K562 (cell line): ENCODE results near the gene NPAS2. TPM values are rescaled to one million over a fixed set of nuclear protein-coding genes. Genes with fewer than 3 reads are reported as not detected.

Experiments
- ATAC-seq: fragments of 200-7000 bp; cut with Tn5 transposase; 3 replicates; pipeline ENCODE4 v1.9.1; 2020; ENCODE audit warnings: moderate library complexity
- BruUV-seq: library from RNA; stranded (reverse); fragments of 400-500 nt; replicated peaks from 2 replicates; lab custom pipeline; 2021; lab: Mats Ljungman, UMichigan
- CTCF ChIA-PET: fragments of 300-600 bp; formaldehyde crosslinking; extraction: SDS; loops from one replicate; lab custom pipeline; 2021; ENCODE audit warnings: low intra/inter-chr PET ratio; lab: Yijun Ruan, JAX
- POLR2A ChIA-PET: fragments of 300-600, 350-650 bp; sonication (Branson Sonifier 250); formaldehyde crosslinking; extraction: SDS; loops from one replicate; lab custom pipeline; 2021; ENCODE audit warnings: antibody characterized with exemption, inconsistent platforms; lab: Yijun Ruan, JAX
- DNase-seq, 4 experiments: peaks; one replicate each; pipeline versions ENCODE4 v3.0.0 to v3.0.0-alpha.2; 2011 to 2018; ENCODE audit warnings: low spot score in 3 of 4, mixed read lengths in 3 of 4; ENCODE audit errors: extremely low read depth in 1 of 4
- FAIRE-seq: peaks from 2 replicates; lab custom pipeline; 2011; peaks lifted over from hg19 to GRCh38; lab: Jason Lieb, UNC
- H2AFZ ChIP-seq: 2 replicates; pipeline ENCODE4 v1.6.0; 2011; ENCODE audit warnings: low read depth, low read length, control low read depth, inconsistent platforms
- H3K27ac ChIP-seq: fragments of 200-600 bp; 3 replicates; pipeline ENCODE4 v1.8.0; 2011; ENCODE audit warnings: low read depth, mild to moderate bottlenecking, control low read depth, inconsistent platforms, low read length, moderate library complexity, mixed read lengths; ENCODE audit errors: extremely low read depth
- H3K27me3 ChIP-seq, 2 experiments: fragments of 300-600 bp in 1 of 2; 2 replicates in 1 of 2; 3 replicates in 1 of 2; pipeline versions ENCODE4 v1.6.0 to v1.8.0; 2011; ENCODE audit warnings: inconsistent platforms in 2 of 2, low read length in 2 of 2, mild to moderate bottlenecking in 1 of 2, mixed read lengths in 1 of 2, moderate library complexity in 1 of 2; ENCODE audit not compliant: control insufficient read depth in 2 of 2, insufficient read depth in 2 of 2
- H3K36me3 ChIP-seq: fragments of 300-600 bp; 3 replicates; pipeline ENCODE4 v1.8.0; 2011; ENCODE audit warnings: mild to moderate bottlenecking, low read length, inconsistent platforms; ENCODE audit not compliant: control insufficient read depth, insufficient read depth
- H3K4me1 ChIP-seq, 2 experiments: fragments of 200-600 bp in 1 of 2; replicated peaks in 1 of 2; 2 replicates in 1 of 2; 3 replicates in 1 of 2; pipeline versions ENCODE4 v1.5.1 to v1.8.0; 2011; ENCODE audit warnings: inconsistent platforms in 2 of 2, low read length in 2 of 2, mild to moderate bottlenecking in 1 of 2, mixed read lengths in 1 of 2, moderate library complexity in 1 of 2; ENCODE audit not compliant: control insufficient read depth in 2 of 2, insufficient read depth in 2 of 2
- H3K4me2 ChIP-seq: 2 replicates; pipeline ENCODE4 v1.6.1; 2011; ENCODE audit warnings: low read length, control low read depth, inconsistent platforms, mixed read lengths; ENCODE audit not compliant: insufficient read depth
- H3K4me3 ChIP-seq: fragments of 200-600 bp; sonication (generic), shearing (Covaris generic); 2 replicates; pipeline ENCODE4 v1.5.1; 2016; ENCODE audit warnings: control low read depth, inconsistent platforms
- H3K79me2 ChIP-seq: fragments of 200-600 bp; 3 replicates; pipeline ENCODE4 v1.8.0; 2011; ENCODE audit warnings: low read length, inconsistent platforms; ENCODE audit not compliant: control insufficient read depth, insufficient read depth
- H3K9ac ChIP-seq, 2 experiments: 2 replicates each; pipeline versions ENCODE4 v1.6.0 to v1.6.1; 2011; ENCODE audit warnings: low read depth in 2 of 2, low read length in 2 of 2, control low read depth in 1 of 2, inconsistent platforms in 1 of 2, mild to moderate bottlenecking in 1 of 2, mixed read lengths in 1 of 2; ENCODE audit not compliant: insufficient read depth in 1 of 2
- H3K9me1 ChIP-seq: one replicate; pipeline ENCODE4 v1.6.0; 2011; ENCODE audit warnings: inconsistent platforms, mild to moderate bottlenecking, low read length, moderate library complexity; ENCODE audit not compliant: control insufficient read depth, insufficient read depth
- H3K9me3 ChIP-seq: replicated peaks from 2 replicates; pipeline ENCODE4 v1.5.1; 2011; ENCODE audit warnings: low read depth, low read length, inconsistent platforms; ENCODE audit not compliant: control insufficient read depth, insufficient read depth
- H4K20me1 ChIP-seq: replicated peaks from 2 replicates; pipeline ENCODE4 v1.6.1; 2011; ENCODE audit warnings: low read length, inconsistent platforms, mixed read lengths; ENCODE audit not compliant: control insufficient read depth, insufficient read depth
- DDX20 ChIP-seq: fragments of 450-650 bp; IDR thresholded peaks from 2 replicates; pipeline ENCODE4 v1.6.1; 2016; ENCODE audit warnings: missing genetic modification characterization, low read depth, mild to moderate bottlenecking, missing compliant biosample characterization, moderate library complexity
- FOS ChIP-seq: IDR thresholded peaks from 3 replicates; pipeline ENCODE4 v1.6.1; 2011; ENCODE audit not compliant: insufficient read length; ENCODE audit errors: extremely low read depth
- MTF1 ChIP-seq: fragments of 250-450 bp; sonication (Bioruptor Pico); IDR thresholded peaks from 2 replicates; pipeline ENCODE4 v1.9.0; 2021; ENCODE audit warnings: moderate library complexity, mild to moderate bottlenecking, inconsistent platforms, borderline replicate concordance
- RFX5 ChIP-seq: IDR thresholded peaks from 2 replicates; pipeline ENCODE4 v1.6.1; 2011; ENCODE audit warnings: low read depth, mild to moderate bottlenecking, improper control_type of control experiment, low read length
- SMARCE1 ChIP-seq: fragments of 450-650 bp; IDR thresholded peaks from 2 replicates; pipeline ENCODE4 v1.7.1; 2016; ENCODE audit warnings: mild to moderate bottlenecking
- SP1 ChIP-seq: sonication (generic); formaldehyde crosslinking; IDR thresholded peaks from 2 replicates; pipeline ENCODE4 v1.8.1; 2022; ENCODE audit warnings: mild to moderate bottlenecking, missing genetic modification reagents
- TAF9B ChIP-seq: fragments of 450-650 bp; IDR thresholded peaks from 2 replicates; pipeline ENCODE4 v1.6.1; 2018; ENCODE audit warnings: mild to moderate bottlenecking; ENCODE audit not compliant: partially characterized antibody
- ZNF253 ChIP-seq: fragments of 250-450 bp; sonication (Bioruptor Pico); conservative IDR thresholded peaks from 2 replicates; pipeline ENCODE4 v1.6.1; 2021; ENCODE audit warnings: mild to moderate bottlenecking
- WGBS: fragments of 100-300 bp; shearing (Covaris generic); methylation state at CpG from one replicate; pipeline ENCODE4 v1.1.6; 2016; ENCODE audit warnings: low coverage, mixed read lengths; ENCODE audit not compliant: insufficient coverage; ENCODE audit errors: missing lambda C conversion rate; 5-methylcytosine and 5-hydroxymethylcytosine counted together
- in situ Hi-C: fragments of 300-500 bp; cut with MboI; formaldehyde crosslinking; loops from 4 replicates; pipeline ENCODE4 v1.15.0; 2018; ENCODE audit warnings: inconsistent platforms, mixed read lengths
- intact Hi-C: fragments of 100-400 bp; cut with micrococcal nuclease; formaldehyde crosslinking; loops from 2 replicates; pipeline ENCODE4 v1.14.2; 2022
- polyA plus RNA-seq, 8 experiments: library from polyadenylated mRNA; depleted of rRNA in 4 of 8; stranded (reverse) in 5 of 8; unstranded in 3 of 8; fragments of >200 nt; fragmentation: Nextera tagmentation in 2 of 8; fragmentation: Illumina TruSeq in 1 of 8; extraction: Ambion mirVana in 2 of 8; extraction: Trizol in 1 of 8; gene quantifications; 2 replicates each; pipeline versions ENCODE4 v1.2.1 to v1.2.3, GENCODE V29; 2011 to 2014; ENCODE audit warnings: inconsistent platforms in 1 of 8, missing spikeins in 1 of 8
- total RNA-seq, 7 experiments: library from RNA; depleted of rRNA in 6 of 7; stranded (reverse); fragments of >200 nt in 6 of 7; fragmentation: Illumina TruSeq in 2 of 7; extraction: Trizol in 2 of 7; gene quantifications; 2 replicates each; pipeline versions ENCODE4 v1.2.1 to v1.2.3, GENCODE V29; 2011 to 2021; ENCODE audit warnings: low replicate concordance in 1 of 7
- TF ChIP-seq, protein P1 (sequence below), 3 experiments: fragments of 200-800 bp in 1 of 3; fragments of 250-450 bp in 1 of 3; fragments of 450-650 bp in 1 of 3; sonication (Bioruptor Pico) in 1 of 3; sonication (Bioruptor generic) in 1 of 3; formaldehyde crosslinking in 1 of 3; IDR thresholded peaks; 2 replicates each; pipeline versions ENCODE4 v1.6.1 to v1.8.0; 2016 to 2022; ENCODE audit warnings: mild to moderate bottlenecking in 2 of 3, missing genetic modification characterization in 2 of 3, missing compliant biosample characterization in 1 of 3, moderate library complexity in 1 of 3
- TF ChIP-seq, protein P2 (sequence below): fragments of 250-450 bp; sonication (Bioruptor Pico); IDR thresholded peaks from 2 replicates; pipeline ENCODE4 v1.5.0; 2021; ENCODE audit warnings: mild to moderate bottlenecking, moderate library complexity
- TF ChIP-seq, protein P3 (sequence below): fragments of 250-450 bp; sonication (Bioruptor Pico); IDR thresholded peaks from 2 replicates; pipeline ENCODE4 v1.5.0; 2022; ENCODE audit warnings: mild to moderate bottlenecking

NPAS2 gene
- total and polyA plus RNA-seq, 9 of the 15 experiments (the other 6 are each of a cell fraction or from before 2014, with no cell fraction given): 0.06 to 0.29 (median 0.07) TPM; not detected in 5

DNA sequence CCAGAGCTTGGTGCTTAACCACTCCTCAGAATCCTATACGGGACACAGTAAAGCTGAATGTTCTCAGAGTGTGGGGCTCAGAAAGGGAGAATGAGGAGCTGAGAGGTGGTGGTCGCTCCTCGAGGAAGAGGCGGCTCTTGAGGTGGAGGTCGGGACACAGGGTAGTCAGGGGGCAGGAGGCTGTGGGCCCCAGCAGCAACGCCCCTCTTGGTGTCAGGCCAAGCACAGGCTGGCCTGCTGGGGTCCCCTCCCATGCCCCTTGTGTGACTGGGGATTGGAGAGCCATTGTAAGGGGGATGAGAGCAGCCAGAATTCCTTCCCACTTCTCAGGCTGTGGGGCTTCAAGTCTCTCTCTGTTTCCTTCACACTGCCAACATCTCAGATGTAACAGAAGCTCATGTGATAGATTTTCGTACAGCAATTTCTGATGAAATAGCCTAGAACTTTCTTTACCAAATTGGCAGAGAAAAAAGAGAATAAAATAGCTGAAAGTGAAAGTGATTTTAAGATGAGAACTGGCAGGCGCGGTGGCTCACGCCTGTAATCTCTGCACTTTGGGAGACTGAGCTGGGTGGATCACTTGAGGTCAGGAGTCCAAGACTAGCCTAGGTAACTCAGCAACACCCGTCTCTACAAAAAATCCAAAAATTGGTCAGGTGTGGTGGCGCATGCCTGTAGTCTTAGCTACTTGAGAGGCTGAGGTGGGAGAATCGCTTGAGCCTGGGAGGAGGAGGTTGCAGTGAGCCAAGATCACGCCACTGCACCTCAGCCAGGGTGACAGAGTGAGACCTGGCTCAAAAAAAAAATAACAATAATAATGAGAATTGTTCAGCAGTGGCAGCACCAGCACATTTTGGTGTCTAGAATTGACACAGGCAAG lies 121.1 kb downstream of the NPAS2 start:
- ATAC-seq: no peak
- TF ChIP-seq, protein P1, sequence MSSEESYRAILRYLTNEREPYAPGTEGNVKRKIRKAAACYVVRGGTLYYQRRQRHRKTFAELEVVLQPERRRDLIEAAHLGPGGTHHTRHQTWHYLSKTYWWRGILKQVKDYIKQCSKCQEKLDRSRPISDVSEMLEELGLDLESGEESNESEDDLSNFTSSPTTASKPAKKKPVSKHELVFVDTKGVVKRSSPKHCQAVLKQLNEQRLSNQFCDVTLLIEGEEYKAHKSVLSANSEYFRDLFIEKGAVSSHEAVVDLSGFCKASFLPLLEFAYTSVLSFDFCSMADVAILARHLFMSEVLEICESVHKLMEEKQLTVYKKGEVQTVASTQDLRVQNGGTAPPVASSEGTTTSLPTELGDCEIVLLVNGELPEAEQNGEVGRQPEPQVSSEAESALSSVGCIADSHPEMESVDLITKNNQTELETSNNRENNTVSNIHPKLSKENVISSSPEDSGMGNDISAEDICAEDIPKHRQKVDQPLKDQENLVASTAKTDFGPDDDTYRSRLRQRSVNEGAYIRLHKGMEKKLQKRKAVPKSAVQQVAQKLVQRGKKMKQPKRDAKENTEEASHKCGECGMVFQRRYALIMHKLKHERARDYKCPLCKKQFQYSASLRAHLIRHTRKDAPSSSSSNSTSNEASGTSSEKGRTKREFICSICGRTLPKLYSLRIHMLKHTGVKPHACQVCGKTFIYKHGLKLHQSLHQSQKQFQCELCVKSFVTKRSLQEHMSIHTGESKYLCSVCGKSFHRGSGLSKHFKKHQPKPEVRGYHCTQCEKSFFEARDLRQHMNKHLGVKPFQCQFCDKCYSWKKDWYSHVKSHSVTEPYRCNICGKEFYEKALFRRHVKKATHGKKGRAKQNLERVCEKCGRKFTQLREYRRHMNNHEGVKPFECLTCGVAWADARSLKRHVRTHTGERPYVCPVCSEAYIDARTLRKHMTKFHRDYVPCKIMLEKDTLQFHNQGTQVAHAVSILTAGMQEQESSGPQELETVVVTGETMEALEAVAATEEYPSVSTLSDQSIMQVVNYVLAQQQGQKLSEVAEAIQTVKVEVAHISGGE (CRISPR knock-in tag; IDR thresholded peaks at IDR 0.05): no peak
- no peak for TF ChIP-seq FOS
- no peak for TF ChIP-seq TAF9B
- no peak for TF ChIP-seq SMARCE1
- TF ChIP-seq DDX20 (tag): no peak
- TF ChIP-seq RFX5: no peak
- no peak for TF ChIP-seq ZNF253 (CRISPR knock-in tag)
- TF ChIP-seq MTF1 (CRISPR knock-in tag): no peak
- TF ChIP-seq, protein P2, sequence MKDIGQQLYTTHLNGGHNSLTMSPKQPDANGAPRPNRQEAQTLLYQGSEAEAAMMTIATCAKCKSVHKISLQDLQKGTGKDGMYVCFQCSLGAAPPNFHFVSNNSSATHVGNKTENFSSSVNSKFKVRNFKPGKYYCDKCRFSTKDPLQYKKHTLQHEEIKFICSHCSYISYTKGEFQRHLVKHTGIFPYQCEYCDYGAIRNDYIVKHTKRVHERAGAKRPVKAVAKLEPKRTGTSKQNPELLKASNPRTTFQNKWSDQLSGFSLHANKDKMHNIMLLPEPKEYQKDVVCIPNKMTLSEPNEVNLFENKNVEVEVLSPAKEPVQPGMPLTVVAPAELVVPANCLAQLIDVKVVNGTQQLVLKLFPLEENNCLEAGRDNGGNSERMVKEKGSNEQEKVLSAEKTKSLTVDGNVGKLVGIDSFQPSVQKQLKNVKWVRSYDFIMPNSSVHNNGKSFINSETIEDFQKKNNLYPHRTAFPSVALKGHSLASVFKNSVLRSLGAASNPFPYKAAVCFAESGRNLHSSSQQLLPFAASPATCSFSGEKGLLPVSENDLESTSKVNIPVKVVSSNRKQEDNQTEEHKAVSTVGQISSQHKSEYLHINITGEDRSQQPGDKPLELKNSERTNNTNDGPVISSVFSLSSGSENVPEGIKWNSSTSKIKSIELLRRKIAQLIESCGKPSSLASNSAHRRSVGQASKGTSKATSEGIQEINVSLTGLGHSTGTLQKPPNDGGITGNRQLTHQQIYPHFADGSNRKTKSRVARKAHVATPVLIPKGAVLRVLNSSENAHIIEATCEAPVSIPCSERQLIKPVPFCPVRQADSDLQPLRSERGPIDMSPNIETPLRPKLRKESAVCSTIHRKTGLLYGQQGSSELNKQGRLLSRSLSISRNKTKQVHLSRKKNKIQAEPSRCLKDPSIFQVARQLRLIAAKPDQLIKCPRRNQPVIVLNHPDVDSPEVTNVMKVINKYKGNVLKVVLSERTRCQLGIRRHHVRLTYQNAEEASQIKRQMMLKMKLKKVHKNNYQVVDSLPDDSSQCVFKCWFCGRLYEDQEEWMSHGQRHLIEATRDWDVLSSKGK: no peak
- TF ChIP-seq, protein P3, sequence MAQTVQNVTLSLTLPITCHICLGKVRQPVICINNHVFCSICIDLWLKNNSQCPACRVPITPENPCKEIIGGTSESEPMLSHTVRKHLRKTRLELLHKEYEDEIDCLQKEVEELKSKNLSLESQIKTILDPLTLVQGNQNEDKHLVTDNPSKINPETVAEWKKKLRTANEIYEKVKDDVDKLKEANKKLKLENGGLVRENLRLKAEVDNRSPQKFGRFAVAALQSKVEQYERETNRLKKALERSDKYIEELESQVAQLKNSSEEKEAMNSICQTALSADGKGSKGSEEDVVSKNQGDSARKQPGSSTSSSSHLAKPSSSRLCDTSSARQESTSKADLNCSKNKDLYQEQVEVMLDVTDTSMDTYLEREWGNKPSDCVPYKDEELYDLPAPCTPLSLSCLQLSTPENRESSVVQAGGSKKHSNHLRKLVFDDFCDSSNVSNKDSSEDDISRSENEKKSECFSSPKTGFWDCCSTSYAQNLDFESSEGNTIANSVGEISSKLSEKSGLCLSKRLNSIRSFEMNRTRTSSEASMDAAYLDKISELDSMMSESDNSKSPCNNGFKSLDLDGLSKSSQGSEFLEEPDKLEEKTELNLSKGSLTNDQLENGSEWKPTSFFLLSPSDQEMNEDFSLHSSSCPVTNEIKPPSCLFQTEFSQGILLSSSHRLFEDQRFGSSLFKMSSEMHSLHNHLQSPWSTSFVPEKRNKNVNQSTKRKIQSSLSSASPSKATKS: no peak
- no peak for TF ChIP-seq SP1 (CRISPR knock-in tag)

More for the DNA sequence above, 121.1 kb downstream of the NPAS2 start:
- FAIRE-seq (no peak), DNase-seq (no peak)
- POLR2A ChIA-PET: interaction anchor here (1.1 kb wide), 1 partner anchor 61 kb away, joined by 3 read pairs; the partner anchor contains the start of gene RPL31
- Histone ChIP-seq H3K27me3 (peaks cover 8 to 51% of the 10 kb centered on the region in 2 experiments; a peak in 4 of 5 replicates), H3K9me3 (no peaks in the 10 kb centered on the region), H3K4me3 (no peak overlapping the region), H3K27ac (no peak overlapping the region), H3K9ac (no peak overlapping the region), H4K20me1 (no peaks in the 10 kb centered on the region), H3K4me2 (no peak overlapping the region), H3K36me3 (no peaks in the 10 kb centered on the region), H3K79me2 (no peaks in the 10 kb centered on the region), H3K4me1 (no peaks in the 10 kb centered on the region), H2AFZ (no peak overlapping the region), H3K9me1 (no peaks in the 10 kb centered on the region)
- intact Hi-C loops (no loop called here), in situ Hi-C loops (no loop called here)
- WGBS: 13% methylated on average over 14 of the region's 14 CpGs
- no TSS peak for BruUV-seq
- CTCF ChIA-PET: no interaction called here
